Measurements from ENCODE around the gene MAN1A1. TPM values are rescaled to one million over a fixed set of nuclear protein-coding genes. Genes with fewer than 3 reads are reported as not detected.

The MAN1A1 gene
- total and polyA plus RNA-seq, 2 of the 8 experiments (the other 6 are each of a cell fraction or from before 2014, with no cell fraction given), result 1.8 to 5.4 TPM

DNA sequence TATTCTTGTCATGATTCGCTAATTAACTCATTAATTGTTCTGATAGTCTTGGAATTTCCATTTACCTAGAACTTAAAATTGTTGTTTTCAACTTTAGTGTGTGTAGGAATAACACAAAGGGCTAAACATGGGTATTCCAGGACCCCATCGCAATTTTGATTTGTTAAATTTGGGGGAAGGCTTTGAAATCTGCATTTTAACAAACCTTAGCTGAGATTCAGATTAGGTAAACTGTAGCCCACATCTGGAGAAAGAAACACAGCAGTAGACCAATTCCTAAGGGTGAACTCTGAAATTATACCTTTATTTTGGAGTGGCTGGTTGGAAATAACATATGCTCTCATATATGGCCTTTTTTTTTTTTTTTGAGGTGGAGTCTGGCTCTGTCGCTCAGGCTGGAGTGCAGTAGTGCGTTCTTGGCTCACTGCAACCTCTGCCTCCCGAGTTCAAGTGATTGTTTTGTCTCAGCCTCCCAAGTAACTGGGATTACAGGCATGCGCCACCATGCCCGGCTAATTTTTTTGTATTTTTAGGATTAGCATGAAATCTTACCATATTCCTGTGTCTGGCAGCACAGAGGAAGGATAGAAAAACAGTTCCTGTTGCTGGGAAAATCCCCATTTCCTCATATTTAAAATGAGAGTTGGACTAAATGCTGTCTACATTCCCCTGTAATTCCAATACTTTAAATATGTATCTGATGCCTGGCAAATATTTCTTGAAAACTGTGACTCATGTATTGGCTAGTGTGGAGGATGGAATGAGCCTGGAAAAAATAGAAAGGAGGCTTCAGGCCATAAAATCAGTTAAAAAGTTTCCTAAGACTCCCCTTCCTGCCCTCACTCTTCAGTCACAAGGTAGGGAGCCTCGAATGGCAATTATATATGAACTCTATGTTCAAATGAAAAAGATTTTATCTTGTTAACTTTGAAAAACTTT, 174.4 kb downstream of the MAN1A1 start:
- no peak overlapping the region for H3K9ac ChIP-seq (replicated peaks in 1 of 4; ENCODE audit: extremely low read depth in 1 of 4, low read depth in 3 of 4, low read length in 3 of 4)
- H3K56ac ChIP-seq (replicated peaks; ENCODE audit: insufficient read length, low read depth, low read length), result no peak overlapping the region
- H4K20me1 ChIP-seq (replicated peaks in 1 of 2; ENCODE audit: control insufficient read depth in 1 of 2, insufficient read depth in 2 of 2, low read length in 2 of 2), result no peaks in the 10 kb centered on the region
- ChIA-PET CTCF (ENCODE audit: partially characterized antibody) (no interaction called here), POLR2A (ENCODE audit: partially characterized antibody) (no interaction called here)
- no peak overlapping the region for H3K27ac ChIP-seq (ENCODE audit: low read depth, low read length)
- H2BK5ac ChIP-seq (ENCODE audit: low read depth, low read length), result no peak overlapping the region
- H3K23ac ChIP-seq (ENCODE audit: insufficient read length), result no peak overlapping the region
- DNase-seq (ENCODE audit: low read depth in 1 of 2, low spot score in 2 of 2) (no peak), FAIRE-seq (no peak)
- no peaks in the 10 kb centered on the region for H3K23me2 ChIP-seq (ENCODE audit: low read depth, low read length)
- H3K4me2 ChIP-seq (ENCODE audit: insufficient read depth in 1 of 2, low read depth in 2 of 2, low read length in 2 of 2), result no peak overlapping the region
- no peaks in the 10 kb centered on the region for H3K27me3 ChIP-seq (replicated peaks in 1 of 4; ENCODE audit: control insufficient read depth in 3 of 4, extremely low read depth in 1 of 4, insufficient read depth in 3 of 4, low read length in 3 of 4)
- H3K9me3 ChIP-seq (ENCODE audit: insufficient read depth in 2 of 2, low read depth in 1 of 2, low read length in 1 of 2), result no peaks in the 10 kb centered on the region
- no peaks in the 10 kb centered on the region for H3K79me1 ChIP-seq (ENCODE audit: low read depth, low read length)
- H4K5ac ChIP-seq (ENCODE audit: insufficient read length, low read depth, low read length), result no peak overlapping the region
- no peak overlapping the region for H3K14ac ChIP-seq (ENCODE audit: insufficient read length)
- no peak overlapping the region for H4K8ac ChIP-seq (ENCODE audit: extremely low read depth, insufficient read depth, low read length)
- H3K4ac ChIP-seq (replicated peaks; ENCODE audit: insufficient read length, low read depth, low read length), result no peak overlapping the region
- H2BK12ac ChIP-seq (ENCODE audit: low read depth, low read length), result no peak overlapping the region
- WGBS, 2 experiments (ENCODE audit: extremely low coverage in 1 of 2, insufficient coverage in 1 of 2, insufficient read length in 1 of 2, insufficient replicate concordance in 2 of 2, low coverage in 1 of 2, low lambda C conversion rate in 2 of 2, missing lambda C conversion rate in 1 of 2), result 88% methylated on average over 7 of the region's 8 CpGs; no CpG with 5 or more reads in 1 of the 2 experiments
- H2AK5ac ChIP-seq (ENCODE audit: low read depth, low read length), result no peak overlapping the region
- H2BK15ac ChIP-seq (ENCODE audit: low read length), result no peak overlapping the region
- H3K18ac ChIP-seq (ENCODE audit: extremely low read depth, low read length), result no peak overlapping the region
- H2BK120ac ChIP-seq (replicated peaks; ENCODE audit: low read depth, low read length), result no peak overlapping the region
- no peak overlapping the region for H4K91ac ChIP-seq (replicated peaks; ENCODE audit: insufficient read length, low read length)
- no peak overlapping the region for H3K4me3 ChIP-seq (ENCODE audit: extremely low read depth in 1 of 4, insufficient read depth in 2 of 4, low read depth in 3 of 4, low read length in 4 of 4)
- no peak overlapping the region for H2AFZ ChIP-seq (ENCODE audit: low read length)
- no peaks in the 10 kb centered on the region for H3K36me3 ChIP-seq (ENCODE audit: control insufficient read depth in 2 of 4, insufficient read depth in 4 of 4, low read length in 3 of 4)
- H3K79me2 ChIP-seq (ENCODE audit: control insufficient read depth in 1 of 2, insufficient read depth in 2 of 2, low read length in 2 of 2), result no peaks in the 10 kb centered on the region
- no peaks in the 10 kb centered on the region for H3K4me1 ChIP-seq (replicated peaks in 1 of 4; ENCODE audit: control insufficient read depth in 3 of 4, insufficient read depth in 4 of 4, low read length in 3 of 4)
- no peak overlapping the region for H2BK20ac ChIP-seq (ENCODE audit: low read length)
- TF ChIP-seq JUND (IDR thresholded peaks at IDR 0.05; ENCODE audit: low read length) (no peak), CBX5 (IDR thresholded peaks at IDR 0.05; ENCODE audit: low read depth, low read length) (no peak), TEAD4 (IDR thresholded peaks at IDR 0.05; ENCODE audit: low read depth, low read length) (no peak), ZNF274 (IDR thresholded peaks at IDR 0.05; ENCODE audit: borderline replicate concordance, extremely low read depth, low read length) (no peak), SIX5 (IDR thresholded peaks at IDR 0.05; ENCODE audit: low read depth, low read length) (no peak), CBX8 (IDR thresholded peaks at IDR 0.05; ENCODE audit: borderline replicate concordance, low read depth, low read length) (no peak), SP2 (IDR thresholded peaks at IDR 0.05; ENCODE audit: low read length) (no peak), RFX5 (IDR thresholded peaks at IDR 0.05; ENCODE audit: borderline replicate concordance, low read depth, low read length) (no peak), TBP (IDR thresholded peaks at IDR 0.05; ENCODE audit: low read depth, low read length) (no peak), CHD1 (IDR thresholded peaks at IDR 0.05; ENCODE audit: low read depth, low read length) (no peak), SUZ12 (IDR thresholded peaks at IDR 0.05; ENCODE audit: low read length) (no peak), KDM4A (IDR thresholded peaks at IDR 0.05; ENCODE audit: low read depth, low read length, severe bottlenecking) (no peak), FOSL1 (IDR thresholded peaks at IDR 0.05; ENCODE audit: insufficient read depth, low read depth, low read length) (no peak), HDAC6 (IDR thresholded peaks at IDR 0.05; ENCODE audit: low read depth, low read length) (no peak)
